LoVo (cell line): ENCODE data around the gene OR6C65.

ENCODE experiments used
- DNase-seq: peaks from one replicate; pipeline ENCODE4 v3.0.0-alpha.2; 2016; ENCODE audit warnings: low spot score

The OR6C65 gene

GRCh38 chr12:55446326-55446725 lies 46.0 kb downstream of the OR6C65 start:
- DNase-seq = no peak

DNA sequence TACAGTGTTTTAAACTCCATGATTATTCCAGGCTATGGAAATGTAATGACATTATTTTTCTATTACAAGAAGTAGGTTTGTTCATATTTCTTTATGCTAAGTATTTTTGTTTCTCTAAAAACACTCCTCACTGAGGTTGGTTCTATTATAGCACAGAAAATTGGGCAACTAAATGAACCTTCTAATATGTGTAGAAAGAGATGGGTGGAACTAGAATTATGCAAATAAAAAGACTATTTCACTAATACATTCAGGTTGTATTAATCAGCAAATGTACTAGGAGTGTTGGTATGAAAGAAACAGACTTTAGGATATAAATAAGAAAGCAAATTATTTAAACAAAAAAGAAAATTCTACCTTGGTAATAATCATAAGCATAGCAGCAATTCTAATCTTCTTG lies 48.5 kb downstream of the OR6C65 start:
- DNase-seq = no peak
